ELR (cell line): ENCODE measurements around the gene OR5H14.

Experiments used
- DNase-seq: peaks from one replicate; pipeline ENCODE4 v3.0.0-alpha.2; 2015; ENCODE audit warnings: low read depth

The OR5H14 gene

DNA sequence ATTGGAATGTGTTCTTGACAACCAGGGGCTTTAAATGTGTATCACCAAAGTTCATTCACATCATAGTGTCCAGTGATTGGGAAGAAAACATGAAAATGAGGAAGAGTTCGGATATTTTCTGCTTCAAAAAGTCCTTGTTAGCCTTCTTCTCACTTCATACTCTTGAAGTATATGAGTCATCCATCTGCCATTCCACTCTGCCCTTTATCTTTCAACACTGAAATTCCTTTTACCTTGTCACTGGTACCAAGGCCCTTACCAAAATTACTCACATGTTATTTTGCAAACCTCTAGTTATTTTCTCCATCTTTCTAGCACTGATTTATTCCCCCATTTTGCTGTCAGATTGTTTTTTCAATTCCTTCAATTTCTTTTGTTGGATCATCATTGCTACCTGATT is 51.7 kb downstream of the OR5H14 start:
- no peak for DNase-seq
